GM19043 (cell line): ENCODE measurements around the gene ZNF283.

ENCODE experiments used
- ATAC-seq: cut with Tn5 transposase; IDR thresholded peaks from one replicate; pipeline ENCODE4 v1.9.1; 2021; ENCODE audit warnings: low read depth; ENCODE audit not compliant: unreplicated experiment

The ZNF283 gene

GRCh38 chr19:43826787-43827754 is at the start of gene ZNF283:
Gene ZNF283, plus strand, starts transcription at chr19:43827321. Its CDS starts 6,184 bp downstream, at chr19:43833505.
- peak; percentile 74 for ATAC-seq

- no peak for ATAC-seq
Observed at GRCh38 chr19:43778651-43779050, 48.5 kb upstream of the ZNF283 start.

- no peak for ATAC-seq
Observed at GRCh38 chr19:43779147-43779819, 47.8 kb upstream of the ZNF283 start.

DNA sequence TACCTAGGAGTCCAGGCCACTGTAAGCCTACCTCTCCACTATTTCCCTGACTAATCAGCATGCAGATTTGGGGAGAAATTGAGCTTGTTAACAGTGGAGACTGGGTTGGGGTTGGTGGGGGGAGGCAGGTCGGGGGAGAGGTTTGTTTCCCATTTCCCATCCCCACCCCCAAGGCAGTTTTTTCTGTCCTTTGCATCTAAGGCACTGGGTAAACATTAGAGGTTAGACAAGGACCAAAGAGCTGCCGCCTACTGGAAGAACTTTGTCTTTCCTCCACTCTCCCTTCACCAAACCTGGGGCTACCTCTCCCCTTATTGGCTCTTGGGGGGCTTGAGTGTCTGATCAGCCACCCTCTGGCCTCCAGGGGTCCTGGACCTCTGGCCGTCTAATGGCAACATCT is 47.3 kb upstream of the ZNF283 start:
- no peak for ATAC-seq

DNA sequence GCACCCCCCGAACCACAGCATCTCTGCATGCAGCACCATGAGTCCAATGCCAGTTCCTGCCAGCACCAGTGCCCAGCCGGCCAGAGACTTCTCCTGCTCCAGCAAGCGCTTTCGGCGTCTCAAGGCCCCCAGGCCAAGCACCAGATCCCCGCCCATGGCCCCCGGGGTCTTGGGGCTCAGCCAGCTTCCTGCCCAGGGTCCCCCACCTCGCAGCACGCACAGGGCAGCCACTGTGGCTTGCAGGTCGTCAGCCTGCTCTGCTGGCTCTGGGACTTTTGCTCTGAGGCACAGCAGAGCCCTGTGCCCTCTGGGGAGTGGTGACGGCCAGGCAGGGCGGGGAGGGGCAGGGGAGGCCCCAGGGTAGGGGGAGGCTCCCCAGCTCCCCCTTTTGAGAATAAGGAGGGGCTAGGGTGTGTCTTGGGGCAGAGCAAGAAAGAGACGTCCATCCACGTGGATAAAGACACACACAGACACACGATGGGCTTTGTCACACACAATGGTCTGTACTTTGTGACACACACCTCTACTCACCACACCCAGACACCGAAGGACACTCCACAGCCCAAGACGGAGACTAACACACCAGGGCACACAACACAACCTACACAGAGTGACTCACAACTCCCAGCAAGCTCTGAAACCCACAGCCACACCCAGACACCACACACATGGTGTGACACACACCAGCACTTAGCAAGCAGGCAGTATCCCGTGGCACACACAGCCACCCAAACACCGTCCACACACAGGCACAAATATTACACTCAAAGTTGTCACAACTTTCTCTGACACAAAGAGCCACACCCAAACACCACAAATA is 46.2 kb upstream of the ZNF283 start, which contains the start of gene KCNN4:
TSS of gene KCNN4 (minus strand) at position 268 of the 820 bp plus-strand sequence. CDS start at position 156, 112 bp downstream.
- ATAC-seq: no peak

DNA sequence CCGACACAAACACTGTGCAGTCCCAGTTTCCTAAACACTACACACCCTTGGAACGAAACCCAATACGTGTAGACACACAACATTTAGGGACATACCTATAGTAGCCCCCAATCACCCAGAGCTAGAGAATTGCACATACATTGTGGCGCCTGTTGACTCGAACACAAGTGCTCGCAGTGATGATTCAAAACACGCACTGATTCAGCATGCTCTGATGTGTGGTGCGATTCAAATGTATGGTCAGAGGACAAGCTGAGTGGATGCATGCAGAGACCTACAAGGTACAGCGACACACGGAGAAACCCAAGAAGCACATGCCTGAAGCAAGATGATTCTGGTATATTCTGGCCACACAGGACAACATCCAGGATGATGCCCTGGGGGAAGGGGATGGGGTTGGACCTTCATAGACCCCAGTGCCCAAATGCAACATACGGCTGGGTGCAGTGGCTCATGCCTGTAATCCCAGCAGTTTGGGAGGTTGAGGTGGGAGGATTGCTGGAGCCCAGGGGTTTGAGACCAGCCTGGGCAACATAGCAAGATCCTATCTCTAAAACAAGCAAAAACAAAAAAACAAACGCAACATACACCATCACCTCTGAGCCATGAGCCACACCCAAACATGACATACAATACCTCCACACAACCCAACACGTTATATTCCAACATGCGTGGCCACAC is 45.4 kb upstream of the ZNF283 start:
- no peak for ATAC-seq

- ATAC-seq: no peak
Observed at GRCh38 chr19:43782311-43782660, 44.8 kb upstream of the ZNF283 start.

GRCh38 chr19:43782689-43783231 is 44.4 kb upstream of the ZNF283 start:
- ATAC-seq: no peak

- no peak for ATAC-seq
Observed at GRCh38 chr19:43783636-43784035, 43.5 kb upstream of the ZNF283 start.

DNA sequence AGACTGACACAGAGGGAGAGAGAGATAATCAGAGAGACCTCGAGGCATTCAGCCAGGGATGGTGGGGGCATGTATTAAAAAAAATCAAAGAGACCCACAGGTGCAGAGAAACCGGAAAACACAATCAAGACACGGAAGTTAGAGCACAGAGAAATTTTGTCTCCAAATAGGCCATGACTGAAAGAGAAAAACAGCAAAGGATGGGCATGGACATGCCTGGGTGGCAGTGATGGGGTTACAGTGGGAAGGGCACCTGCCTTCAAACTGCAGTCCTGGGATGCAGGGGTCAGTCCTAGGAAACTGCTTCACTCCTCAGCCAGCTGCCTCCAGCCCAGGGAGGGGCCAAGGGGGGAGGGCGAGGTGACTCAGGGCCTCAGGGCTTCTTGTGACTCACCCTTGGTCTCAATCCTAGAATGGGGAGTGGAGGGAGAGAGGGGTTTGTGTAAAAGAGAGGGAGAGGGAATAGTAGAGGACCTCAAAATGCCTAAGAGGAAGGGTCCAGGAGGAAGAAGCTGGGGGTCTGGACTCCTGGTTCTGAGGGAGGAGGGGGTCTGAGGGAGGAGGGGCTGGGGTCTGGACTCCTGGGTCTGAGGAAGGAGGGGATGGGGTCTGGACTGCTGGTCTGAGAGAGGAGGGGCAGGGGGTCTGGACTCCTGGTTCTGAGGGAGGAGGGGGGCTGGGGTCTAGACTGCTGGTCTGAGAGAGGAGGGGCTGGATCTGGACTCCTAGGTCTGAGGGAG is 42.7 kb upstream of the ZNF283 start:
- no peak for ATAC-seq

DNA sequence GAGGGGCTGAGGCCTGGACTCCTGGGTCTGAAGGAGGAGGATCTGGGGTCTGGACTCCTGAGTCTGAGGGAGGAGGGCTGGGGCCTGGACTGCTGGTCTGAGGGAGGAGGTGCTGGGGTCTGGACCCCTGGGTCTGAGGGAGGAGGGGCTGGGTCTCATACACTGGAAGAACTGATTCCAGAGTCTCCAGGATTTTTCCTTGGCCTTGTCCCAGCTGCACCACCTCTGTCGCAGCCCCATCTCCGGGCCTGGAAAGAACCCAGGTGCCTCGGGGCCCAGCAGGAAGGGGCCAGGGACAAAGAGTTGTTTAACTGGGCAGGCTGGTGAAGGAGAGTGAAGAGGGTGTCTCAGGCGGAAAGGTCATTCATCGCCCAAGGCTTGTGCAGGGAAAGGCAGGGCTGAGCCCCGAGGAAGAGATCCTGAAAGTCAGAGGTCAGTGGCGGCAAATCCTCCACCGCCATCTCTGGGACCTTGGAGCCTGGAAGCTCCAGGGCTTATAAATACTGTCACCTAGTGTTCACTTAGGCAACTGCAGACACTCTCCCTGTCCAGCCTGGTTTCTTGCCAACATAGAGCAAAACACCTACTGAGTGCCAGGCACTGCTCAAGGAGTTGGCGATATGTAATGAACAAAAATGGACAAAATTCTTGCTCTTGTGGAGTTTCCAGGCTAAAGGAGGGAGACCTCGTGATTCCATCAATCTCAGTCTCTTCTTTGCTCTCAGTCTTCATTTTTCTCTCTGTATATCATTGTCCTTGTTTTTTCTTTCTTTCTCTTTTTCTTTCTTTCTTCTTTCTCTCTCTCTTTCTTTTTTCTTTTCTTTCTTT is 41.9 kb upstream of the ZNF283 start:
- peak; percentile 50 for ATAC-seq

GRCh38 chr19:43786665-43787064 is 40.5 kb upstream of the ZNF283 start:
- no peak for ATAC-seq

DNA sequence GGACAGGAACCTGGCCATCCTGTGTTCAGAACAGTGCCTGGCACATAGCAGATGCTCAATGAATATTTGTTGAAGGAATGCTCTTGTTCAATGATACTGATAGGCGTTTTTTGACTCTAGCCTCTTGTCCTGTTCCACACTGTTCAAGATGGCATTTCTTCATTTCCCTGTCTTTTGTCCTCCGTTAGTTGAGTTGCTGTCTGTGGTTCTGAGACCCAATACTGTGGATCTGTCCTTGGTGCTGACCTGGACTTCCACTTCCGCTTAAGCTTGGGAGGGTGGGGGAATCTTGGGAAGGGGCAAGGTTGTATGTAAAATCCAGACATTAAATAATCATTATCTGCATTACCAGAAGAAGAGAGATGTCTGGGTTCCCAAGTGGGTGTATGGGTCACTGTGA is 38.1 kb upstream of the ZNF283 start:
- no peak for ATAC-seq

DNA sequence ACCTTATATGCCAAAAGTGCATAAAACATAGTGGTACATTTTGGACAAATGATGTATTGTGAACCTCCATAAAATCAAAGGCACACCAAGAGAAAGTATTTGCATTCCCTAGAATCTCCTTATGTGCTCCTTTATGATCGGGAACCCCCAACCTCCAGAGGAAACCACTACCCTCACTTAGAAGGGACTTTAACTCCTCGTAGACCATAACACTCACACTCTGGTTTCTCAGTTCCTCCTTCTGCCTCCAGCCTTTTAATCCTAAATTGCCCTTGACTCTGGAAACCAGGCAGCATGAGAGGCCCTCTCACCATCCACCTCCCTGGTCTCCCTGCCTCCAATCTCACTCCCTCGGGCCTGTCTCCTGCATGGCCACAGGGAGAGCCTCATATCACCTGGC is 36.5 kb upstream of the ZNF283 start:
- no peak for ATAC-seq

DNA sequence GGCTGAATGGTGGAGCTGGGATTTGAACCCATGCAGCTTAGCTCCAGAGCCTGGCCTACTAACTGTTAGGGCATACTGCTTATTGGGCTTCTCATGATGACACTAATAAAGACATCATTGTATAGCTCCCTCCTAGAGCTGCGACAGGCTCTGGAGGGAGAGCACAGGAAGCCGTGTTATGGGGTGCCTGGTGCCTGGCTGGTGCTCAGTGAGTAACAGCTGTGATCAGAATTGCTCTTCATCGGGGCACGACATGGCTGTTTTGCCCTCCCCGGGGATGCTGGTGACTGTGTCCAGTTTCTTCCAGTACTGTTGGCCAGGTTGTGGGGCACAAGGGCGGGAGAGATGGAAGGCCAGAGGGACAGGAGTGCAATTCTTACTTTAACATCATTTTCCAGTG is 30.0 kb upstream of the ZNF283 start:
- ATAC-seq: no peak

DNA sequence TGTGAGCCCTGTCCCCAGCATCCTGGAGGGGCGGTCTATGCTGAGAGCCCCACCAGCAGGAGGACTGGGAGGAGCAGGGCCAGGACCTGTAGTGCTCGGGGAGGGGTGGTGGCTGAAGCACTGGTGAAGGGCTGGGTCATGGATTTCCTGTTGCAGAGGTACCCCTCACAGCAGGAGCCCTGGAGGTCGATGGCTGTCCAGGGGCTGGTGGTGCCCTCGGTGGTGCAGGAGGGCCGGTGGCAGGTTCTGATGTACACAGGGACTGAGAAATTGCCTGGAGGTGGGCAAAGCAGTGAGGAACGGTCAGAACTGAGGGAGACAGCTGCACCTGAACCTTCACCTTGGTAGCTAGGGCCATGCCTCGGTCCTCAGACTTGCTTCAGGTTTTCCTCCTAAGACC is 29.6 kb upstream of the ZNF283 start:
- ATAC-seq: no peak

GRCh38 chr19:43798026-43798545 is 29.0 kb upstream of the ZNF283 start:
- no peak for ATAC-seq
